ENCODE data around the gene ARID3C. TPM values are rescaled to one million over a fixed set of nuclear protein-coding genes. Genes with fewer than 3 reads are reported as not detected.
A peak's percentile ranks its signal among the peaks of the same experiment; 100 is the strongest.

ARID3C gene
- total and polyA plus RNA-seq, 2 of the 8 experiments (the other 6 are each of a cell fraction or from before 2014, with no cell fraction given) = 0.08 TPM; not detected in 1

GRCh38 chr9:34620061-34620994, 8.5 kb downstream of the ARID3C start, which contains the start of gene DCTN3 (continued):
- TF ChIP-seq CHD7 (IDR thresholded peaks at IDR 0.05; ENCODE audit: insufficient replicate concordance, low read length) (no peak), CREB1 (IDR thresholded peaks at IDR 0.05) (peak; percentile 89), FOSL1 (IDR thresholded peaks at IDR 0.05; ENCODE audit: insufficient read depth, low read depth, low read length) (no peak), KDM5A (IDR thresholded peaks at IDR 0.05; ENCODE audit: low read length) (no peak), RFX5 (IDR thresholded peaks at IDR 0.05; ENCODE audit: borderline replicate concordance, low read depth, low read length) (no peak), TCF12 (IDR thresholded peaks at IDR 0.05; ENCODE audit: low read depth, low read length) (no peak), SRF (IDR thresholded peaks at IDR 0.05; ENCODE audit: low read depth, low read length) (no peak), GABPA (IDR thresholded peaks at IDR 0.05; ENCODE audit: borderline replicate concordance, insufficient read depth, low read length) (peak; percentile 92; the same call in 1 of the 2 replicates), CEBPB (IDR thresholded peaks at IDR 0.05; ENCODE audit: low read depth, low read length) (no peak), SIX5 (IDR thresholded peaks at IDR 0.05; ENCODE audit: low read depth, low read length) (no peak), CHD1 (IDR thresholded peaks at IDR 0.05; ENCODE audit: low read depth, low read length) (no peak)
